HG02610 (cell line): ENCODE measurements around the gene CTBP2.

Experiments
- ATAC-seq: cut with Tn5 transposase; IDR thresholded peaks from one replicate; pipeline ENCODE4 v1.9.1; 2021; ENCODE audit warnings: mild to moderate bottlenecking, moderate library complexity; ENCODE audit not compliant: unreplicated experiment

Gene CTBP2

GRCh38 chr10:125159932-125160855, at the start of gene CTBP2:
Gene CTBP2 (minus strand): TSS chr10:125160563.
- no peak for ATAC-seq

- ATAC-seq: no peak
Measured at GRCh38 chr10:125209591-125210355, 49.4 kb upstream of the CTBP2 start.

- ATAC-seq: no peak
Measured at GRCh38 chr10:125208854-125209565, 48.6 kb upstream of the CTBP2 start.

GRCh38 chr10:125206623-125207022, 46.3 kb upstream of the CTBP2 start:
- no peak for ATAC-seq

- no peak for ATAC-seq
Measured at GRCh38 chr10:125205431-125205830, 45.1 kb upstream of the CTBP2 start.

GRCh38 chr10:125204400-125204799, 44.0 kb upstream of the CTBP2 start:
- ATAC-seq: no peak

GRCh38 chr10:125203186-125203800, 42.9 kb upstream of the CTBP2 start:
- no peak for ATAC-seq

- ATAC-seq: no peak
Measured at GRCh38 chr10:125201791-125202622, 41.6 kb upstream of the CTBP2 start.

GRCh38 chr10:125201108-125201524, 40.8 kb upstream of the CTBP2 start:
- ATAC-seq: peak; percentile 95

- ATAC-seq: no peak
Measured at GRCh38 chr10:125200396-125200795, 40.0 kb upstream of the CTBP2 start.

GRCh38 chr10:125199270-125199669, 38.9 kb upstream of the CTBP2 start:
- no peak for ATAC-seq

- no peak for ATAC-seq
Measured at GRCh38 chr10:125194814-125195213, 34.5 kb upstream of the CTBP2 start.

- no peak for ATAC-seq
Measured at GRCh38 chr10:125193306-125193877, 33.0 kb upstream of the CTBP2 start.

- no peak for ATAC-seq
Measured at GRCh38 chr10:125192620-125193019, 32.3 kb upstream of the CTBP2 start.

GRCh38 chr10:125192005-125192404, 31.6 kb upstream of the CTBP2 start:
- no peak for ATAC-seq

- no peak for ATAC-seq
Measured at GRCh38 chr10:125190946-125191345, 30.6 kb upstream of the CTBP2 start.

GRCh38 chr10:125190414-125190813, 30.1 kb upstream of the CTBP2 start:
- no peak for ATAC-seq

- no peak for ATAC-seq
Measured at GRCh38 chr10:125189162-125189561, 28.8 kb upstream of the CTBP2 start.
